T47D (cell line): ENCODE measurements around the gene CYP3A7.
"Not testable (repeated sequence)": the region's sequence is repeated elsewhere in the genome, so short reads cannot be mapped to it uniquely, and the experiment has no call there.

Experiments
- DNase-seq, 2 experiments: peaks; one replicate each; pipeline versions ENCODE4 v3.0.0 to v3.0.0-alpha.2; 2011 to 2012; ENCODE audit warnings: low read depth in 1 of 2, low spot score in 1 of 2
- JUND ChIP-seq: IDR thresholded peaks from 2 replicates; pipeline ENCODE4 v1.6.1; 2012; ENCODE audit warnings: low read depth
- in situ Hi-C: cut with HindIII; loops from 2 replicates; pipeline ENCODE4 v1.10.0; 2016; ENCODE audit warnings: low sequenced_read_pairs, low pct_unique_long_range_greater_than_20kb

Gene CYP3A7

GRCh38 chr7:99733448-99733847 is 1.5 kb downstream of the CYP3A7 start:
- DNase-seq: no peak
- no peak for TF ChIP-seq JUND
- in situ Hi-C loops: no loop called here

GRCh38 chr7:99733003-99733402 is 2.0 kb downstream of the CYP3A7 start:
- TF ChIP-seq JUND: no peak
- in situ Hi-C loops: no loop called here
- DNase-seq: no peak

GRCh38 chr7:99731638-99732374 is 3.2 kb downstream of the CYP3A7 start:
- TF ChIP-seq JUND: no peak
- in situ Hi-C loops: no loop called here
- no peak for DNase-seq

- in situ Hi-C loops: no loop called here
- TF ChIP-seq JUND: no peak
- DNase-seq: no peak
These were observed 4.0 kb downstream of the CYP3A7 start for GRCh38 chr7:99730992-99731391.

- DNase-seq: no peak
- in situ Hi-C loops: no loop called here
- no peak for TF ChIP-seq JUND
These were observed 4.7 kb downstream of the CYP3A7 start for GRCh38 chr7:99730238-99730810.

DNA sequence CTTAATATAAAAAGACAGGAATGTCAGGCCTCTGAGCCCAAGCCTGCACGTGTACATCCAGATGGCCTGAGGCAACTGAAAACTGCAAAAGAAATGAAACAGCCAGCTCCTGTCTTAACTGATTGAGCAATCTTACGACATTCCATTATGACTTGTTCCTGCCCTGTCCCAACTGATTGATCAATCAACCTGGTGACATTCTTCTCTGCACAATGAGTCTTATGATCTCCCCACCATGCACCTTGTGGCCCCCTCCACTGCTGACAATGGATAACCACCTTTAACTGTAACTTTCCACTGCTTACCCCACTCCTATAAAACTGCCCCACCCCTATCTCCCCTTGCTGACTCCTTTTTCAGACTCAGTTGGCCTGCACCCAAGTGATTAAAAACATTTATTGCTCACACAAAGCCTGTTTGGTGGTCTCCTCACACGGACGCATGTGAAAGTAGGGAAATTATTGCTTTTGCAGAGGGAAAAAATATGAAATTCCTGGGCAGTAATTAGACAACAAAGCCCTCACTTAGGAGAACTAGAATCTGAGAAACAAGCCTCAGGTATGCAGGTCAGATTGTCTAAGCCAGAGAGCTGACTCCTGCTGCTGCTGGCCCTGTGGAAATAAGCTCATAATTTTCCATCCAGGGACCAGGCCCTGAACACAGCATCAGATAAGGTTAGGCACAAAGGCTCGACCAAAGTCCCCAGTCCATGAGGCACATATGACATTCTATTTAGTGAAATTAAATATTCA is 5.3 kb downstream of the CYP3A7 start:
- in situ Hi-C loops: no loop called here
- peak in 1 of 2 experiments; percentile 65 for DNase-seq
- no peak for TF ChIP-seq JUND

GRCh38 chr7:99728615-99729014 is 6.4 kb downstream of the CYP3A7 start:
- in situ Hi-C loops: no loop called here
- DNase-seq: peak in 1 of 2 experiments; percentile 64

GRCh38 chr7:99723201-99723600 is 11.8 kb downstream of the CYP3A7 start:
- in situ Hi-C loops: not testable (repeated sequence)

More at GRCh38 chr7:99728615-99729014, 6.4 kb downstream of the CYP3A7 start:
- no peak for TF ChIP-seq JUND

DNA sequence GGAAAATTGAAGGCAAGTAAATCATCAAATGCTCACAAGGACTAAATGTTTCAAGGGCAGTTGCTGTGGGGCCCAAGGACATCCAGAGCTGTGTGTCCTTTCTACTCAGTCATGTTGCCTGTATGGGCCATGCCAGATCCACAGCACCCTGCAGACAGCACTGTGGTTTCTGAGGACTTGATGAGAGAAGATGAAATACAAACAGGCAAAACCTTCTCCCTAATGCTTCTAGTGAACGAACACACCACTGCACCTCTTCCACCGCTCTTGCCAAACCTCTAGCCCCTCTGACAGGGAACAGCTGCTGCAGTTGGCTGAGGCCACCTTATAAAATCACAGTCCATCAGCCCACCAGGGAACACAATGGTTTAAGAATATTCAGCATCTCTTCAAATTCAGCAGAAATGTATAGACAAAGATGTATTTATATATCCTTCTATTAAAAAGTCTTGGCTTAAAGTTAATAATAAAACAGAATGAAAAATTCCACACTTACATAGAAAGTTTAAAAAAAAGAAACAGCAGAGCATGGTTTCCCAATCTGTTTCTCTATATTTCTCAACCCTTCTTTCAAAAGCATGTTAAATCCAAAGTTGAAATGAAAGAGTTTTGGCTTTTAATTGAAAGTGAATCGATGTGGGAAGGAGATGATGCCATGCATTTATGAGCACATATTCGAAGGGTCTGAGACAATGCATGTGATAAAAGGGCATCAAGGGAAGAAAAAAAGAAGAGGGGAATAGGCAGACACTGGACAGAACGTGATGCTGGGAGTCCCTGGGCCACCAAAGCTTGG is 14.0 kb downstream of the CYP3A7 start:
- in situ Hi-C loops: no loop called here
- TF ChIP-seq JUND: no peak
- no peak for DNase-seq

More at GRCh38 chr7:99723201-99723600, 11.8 kb downstream of the CYP3A7 start:
- not testable (repeated sequence) for DNase-seq

DNA sequence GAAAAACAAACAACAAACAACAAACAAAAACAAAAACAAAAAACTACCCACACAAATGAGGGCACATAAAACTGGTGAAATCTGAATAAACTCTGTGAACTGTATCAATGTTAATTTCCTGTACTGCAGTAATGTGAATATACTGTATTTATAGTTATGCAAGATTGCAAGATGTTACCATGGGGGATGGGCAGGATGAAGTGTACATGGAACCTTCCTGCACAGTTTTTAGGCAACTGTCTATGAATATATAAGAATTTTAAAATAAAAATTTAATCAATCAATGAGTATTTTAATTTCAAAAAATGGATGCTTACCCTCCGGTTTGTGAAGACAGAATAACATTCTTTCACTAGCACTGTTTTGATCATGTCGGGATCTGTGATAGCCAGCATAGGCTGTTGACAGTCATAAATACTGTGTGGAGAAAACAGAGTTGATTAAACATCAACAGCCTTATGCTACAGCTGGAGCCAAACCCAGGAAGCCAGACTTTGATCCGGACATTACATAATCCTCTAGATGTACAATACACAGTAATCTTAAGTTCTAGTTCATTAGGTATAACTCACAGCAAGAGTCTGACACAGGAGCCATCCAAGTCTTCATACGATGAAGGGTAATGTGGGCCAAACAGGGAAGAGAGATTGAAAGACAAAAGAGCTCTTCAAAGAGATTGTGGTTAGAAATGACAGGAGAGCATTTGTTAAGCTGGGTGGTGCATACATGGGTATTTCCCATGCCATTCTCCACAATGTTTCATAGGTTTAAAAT is 14.8 kb downstream of the CYP3A7 start:
- in situ Hi-C loops: no loop called here
- TF ChIP-seq JUND: no peak
- no peak for DNase-seq

DNA sequence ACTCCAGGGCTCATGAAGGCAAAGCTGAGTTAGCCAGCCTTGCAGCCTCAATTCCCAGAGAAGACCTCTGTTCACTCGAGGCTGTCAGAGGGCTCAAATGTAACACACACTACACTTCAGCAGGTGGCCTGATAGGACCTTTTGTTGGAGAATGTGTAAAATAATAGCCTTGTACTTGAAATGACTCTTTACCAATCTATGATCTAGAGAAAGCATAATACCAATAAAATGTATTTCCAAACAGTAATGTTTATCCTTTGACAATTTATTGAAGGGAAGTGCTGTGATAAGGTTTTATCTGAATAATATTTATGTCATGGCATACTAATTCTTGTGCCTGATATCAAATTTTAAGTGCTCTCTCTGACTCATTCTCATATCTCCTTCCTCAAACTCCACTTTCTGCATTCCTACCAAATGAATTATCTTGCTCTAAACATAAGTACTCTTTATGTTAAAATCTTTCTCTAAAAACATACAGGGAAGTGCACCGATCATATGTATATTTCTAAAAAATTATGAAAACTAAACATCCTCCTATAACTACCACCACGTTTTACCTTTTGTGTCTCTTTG is 20.9 kb downstream of the CYP3A7 start:
- in situ Hi-C loops: no loop called here
- TF ChIP-seq JUND: no peak
- DNase-seq: no peak
